HG02840 (cell line): ENCODE data around the gene LRP10.
"Not testable (repeated sequence)": the region's sequence is repeated elsewhere in the genome, so short reads cannot be mapped to it uniquely, and the experiment has no call there.

ENCODE experiments used
- ATAC-seq: cut with Tn5 transposase; IDR thresholded peaks from one replicate; pipeline ENCODE4 v1.9.1; 2021; ENCODE audit warnings: mild to moderate bottlenecking, moderate library complexity, moderate number of reproducible peaks; ENCODE audit not compliant: unreplicated experiment, low FRiP score

LRP10 gene

GRCh38 chr14:22842211-22843122 is 29.1 kb upstream of the LRP10 start:
- no peak for ATAC-seq

DNA sequence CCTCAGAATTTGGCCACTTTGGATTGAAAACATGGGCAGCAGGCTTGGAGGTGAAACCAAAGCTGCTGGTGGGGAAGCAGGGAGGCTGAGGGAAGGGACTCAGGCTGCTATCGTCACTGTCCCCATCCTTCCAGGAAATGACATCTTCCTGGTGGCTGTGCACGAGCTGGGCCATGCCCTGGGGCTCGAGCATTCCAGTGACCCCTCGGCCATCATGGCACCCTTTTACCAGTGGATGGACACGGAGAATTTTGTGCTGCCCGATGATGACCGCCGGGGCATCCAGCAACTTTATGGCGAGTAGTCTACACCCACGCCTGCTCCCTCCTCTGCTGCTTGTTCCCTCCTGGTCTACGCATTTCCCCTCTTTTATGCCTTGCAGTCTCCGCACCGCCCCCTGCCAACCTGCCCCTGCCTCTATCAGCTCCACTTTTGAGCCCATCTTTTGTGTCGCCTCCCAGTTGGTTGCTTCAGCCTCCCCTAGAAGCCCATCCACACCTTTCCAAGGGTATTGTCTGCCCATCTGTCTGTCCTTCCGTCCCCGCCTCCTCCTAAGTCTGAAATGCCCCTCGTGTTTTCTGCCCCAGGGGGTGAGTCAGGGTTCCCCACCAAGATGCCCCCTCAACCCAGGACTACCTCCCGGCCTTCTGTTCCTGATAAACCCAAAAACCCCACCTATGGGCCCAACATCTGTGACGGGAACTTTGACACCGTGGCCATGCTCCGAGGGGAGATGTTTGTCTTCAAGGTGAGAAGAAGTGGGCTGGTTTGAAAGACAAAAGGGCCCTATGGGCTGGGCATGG is 28.2 kb upstream of the LRP10 start:
- no peak for ATAC-seq

DNA sequence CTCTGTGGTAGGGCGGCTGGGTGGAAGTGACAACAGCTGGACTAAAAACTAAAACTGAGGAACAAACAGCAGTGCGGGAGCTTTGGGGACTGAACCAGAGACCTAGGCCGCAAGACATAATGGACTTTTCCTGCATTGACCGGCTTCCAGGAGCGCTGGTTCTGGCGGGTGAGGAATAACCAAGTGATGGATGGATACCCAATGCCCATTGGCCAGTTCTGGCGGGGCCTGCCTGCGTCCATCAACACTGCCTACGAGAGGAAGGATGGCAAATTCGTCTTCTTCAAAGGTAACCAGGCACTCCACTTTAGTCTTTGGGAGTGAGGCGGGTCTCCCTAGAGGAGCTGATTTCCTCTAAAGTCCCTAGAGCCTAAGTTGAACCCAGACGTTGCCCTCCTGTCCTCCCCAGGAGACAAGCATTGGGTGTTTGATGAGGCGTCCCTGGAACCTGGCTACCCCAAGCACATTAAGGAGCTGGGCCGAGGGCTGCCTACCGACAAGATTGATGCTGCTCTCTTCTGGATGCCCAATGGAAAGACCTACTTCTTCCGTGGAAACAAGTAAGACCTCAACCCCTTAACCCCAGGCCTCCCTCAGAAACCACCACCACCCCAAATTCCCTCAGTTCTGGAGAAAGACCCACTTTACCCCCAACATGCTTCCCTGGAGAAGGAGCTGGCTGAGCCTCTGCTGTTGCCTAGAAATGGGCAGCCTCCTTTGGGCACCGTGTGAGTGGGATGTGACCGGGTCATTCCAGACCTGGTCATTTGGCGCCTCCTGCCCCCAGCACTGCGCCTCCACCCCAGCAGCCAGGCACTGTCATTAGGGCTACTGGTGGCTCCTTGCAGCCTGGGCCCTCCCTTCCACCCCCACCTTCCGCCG is 27.1 kb upstream of the LRP10 start:
- ATAC-seq, result no peak

DNA sequence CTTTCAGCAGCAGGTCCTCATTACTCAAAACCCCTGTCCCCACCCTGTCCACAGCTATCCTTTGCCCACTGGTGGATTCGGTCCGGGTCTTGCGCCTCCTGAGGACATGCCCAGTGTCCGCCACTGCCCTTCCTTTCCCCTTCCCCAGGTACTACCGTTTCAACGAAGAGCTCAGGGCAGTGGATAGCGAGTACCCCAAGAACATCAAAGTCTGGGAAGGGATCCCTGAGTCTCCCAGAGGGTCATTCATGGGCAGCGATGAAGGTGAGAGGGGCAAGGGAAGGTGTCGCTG is 26.5 kb upstream of the LRP10 start:
- ATAC-seq, result no peak

GRCh38 chr14:22845821-22846625 is 25.5 kb upstream of the LRP10 start:
- ATAC-seq, result no peak

DNA sequence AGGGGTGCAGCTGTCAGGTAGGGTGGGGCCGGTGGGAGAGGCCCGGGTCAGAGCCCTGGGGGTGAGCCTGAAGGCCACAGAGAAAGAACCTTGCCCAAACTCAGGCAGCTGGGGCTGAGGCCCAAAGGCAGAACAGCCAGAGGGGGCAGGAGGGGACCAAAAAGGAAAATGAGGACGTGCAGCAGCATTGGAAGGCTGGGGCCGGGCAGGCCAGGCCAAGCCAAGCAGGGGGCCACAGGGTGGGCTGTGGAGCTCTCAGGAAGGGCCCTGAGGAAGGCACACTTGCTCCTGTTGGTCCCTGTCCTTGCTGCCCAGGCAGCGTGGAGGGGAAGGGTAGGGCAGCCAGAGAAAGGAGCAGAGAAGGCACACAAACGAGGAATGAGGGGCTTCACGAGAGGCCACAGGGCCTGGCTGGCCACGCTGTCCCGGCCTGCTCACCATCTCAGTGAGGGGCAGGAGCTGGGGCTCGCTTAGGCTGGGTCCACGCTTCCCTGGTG is 24.7 kb upstream of the LRP10 start:
- no peak for ATAC-seq

DNA sequence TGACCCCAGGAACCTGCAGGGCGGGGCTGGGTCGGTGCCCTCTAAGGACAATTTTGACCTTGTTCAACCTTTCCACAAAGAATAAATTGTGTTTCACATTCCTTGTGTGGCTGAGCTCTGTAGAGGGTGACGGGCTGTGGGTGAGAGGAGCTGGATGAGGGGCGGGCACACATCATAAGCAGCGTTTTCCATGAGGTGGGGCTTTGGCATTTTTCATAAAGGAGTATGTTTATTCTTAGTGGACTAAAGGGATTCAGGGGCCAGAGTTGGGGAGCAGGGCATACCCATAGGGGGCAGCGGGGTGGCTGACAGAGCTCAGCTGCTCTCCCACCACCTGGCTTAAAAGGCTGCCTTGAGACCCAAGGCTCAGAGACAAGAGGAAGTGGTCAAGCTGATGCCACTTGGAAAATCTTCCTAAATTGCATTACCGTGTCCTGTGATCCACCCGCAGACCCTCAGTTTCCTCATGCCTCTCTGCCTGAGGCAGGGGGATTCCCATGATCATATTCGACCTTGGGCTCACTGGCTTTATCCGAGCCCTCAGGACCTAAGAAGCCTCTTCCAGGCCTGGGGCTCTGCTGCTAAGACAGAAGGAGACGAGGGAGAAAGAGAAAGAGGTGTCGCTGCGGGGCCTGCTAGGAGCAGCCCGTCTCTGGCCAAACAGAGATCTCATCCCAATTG is 23.7 kb upstream of the LRP10 start:
- no peak for ATAC-seq

GRCh38 chr14:22848351-22849164 is 23.0 kb upstream of the LRP10 start:
- no peak for ATAC-seq

DNA sequence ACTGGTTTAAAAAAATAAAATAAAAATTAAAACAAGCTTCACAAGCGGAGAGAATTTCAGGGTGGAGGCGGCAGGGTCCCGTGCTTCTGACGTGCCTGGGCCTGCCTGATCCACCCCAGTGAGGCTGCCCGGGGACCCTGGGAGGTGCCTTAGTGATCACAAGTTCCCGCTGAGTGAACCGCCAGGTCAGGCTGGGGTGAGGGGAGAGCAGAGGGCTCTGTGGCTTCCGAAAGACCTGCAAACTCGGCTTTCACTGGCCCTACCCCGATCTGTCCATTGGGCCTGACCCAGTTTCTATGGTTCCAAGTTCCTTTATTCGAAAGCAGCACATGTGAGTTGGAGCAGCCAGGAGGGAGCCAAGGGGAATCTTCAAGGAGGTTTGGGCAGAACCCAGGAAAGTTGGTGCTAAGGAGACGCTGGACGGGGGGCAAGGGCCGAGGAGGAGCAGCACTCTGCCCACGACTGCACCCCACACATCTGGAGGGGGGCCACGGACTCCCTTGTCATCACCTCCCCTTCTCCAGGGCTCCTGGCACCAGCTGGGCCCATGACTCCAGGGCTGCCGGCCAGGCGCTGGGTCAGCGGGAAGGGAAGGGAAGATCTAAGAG is 22.2 kb upstream of the LRP10 start:
- ATAC-seq, result no peak

DNA sequence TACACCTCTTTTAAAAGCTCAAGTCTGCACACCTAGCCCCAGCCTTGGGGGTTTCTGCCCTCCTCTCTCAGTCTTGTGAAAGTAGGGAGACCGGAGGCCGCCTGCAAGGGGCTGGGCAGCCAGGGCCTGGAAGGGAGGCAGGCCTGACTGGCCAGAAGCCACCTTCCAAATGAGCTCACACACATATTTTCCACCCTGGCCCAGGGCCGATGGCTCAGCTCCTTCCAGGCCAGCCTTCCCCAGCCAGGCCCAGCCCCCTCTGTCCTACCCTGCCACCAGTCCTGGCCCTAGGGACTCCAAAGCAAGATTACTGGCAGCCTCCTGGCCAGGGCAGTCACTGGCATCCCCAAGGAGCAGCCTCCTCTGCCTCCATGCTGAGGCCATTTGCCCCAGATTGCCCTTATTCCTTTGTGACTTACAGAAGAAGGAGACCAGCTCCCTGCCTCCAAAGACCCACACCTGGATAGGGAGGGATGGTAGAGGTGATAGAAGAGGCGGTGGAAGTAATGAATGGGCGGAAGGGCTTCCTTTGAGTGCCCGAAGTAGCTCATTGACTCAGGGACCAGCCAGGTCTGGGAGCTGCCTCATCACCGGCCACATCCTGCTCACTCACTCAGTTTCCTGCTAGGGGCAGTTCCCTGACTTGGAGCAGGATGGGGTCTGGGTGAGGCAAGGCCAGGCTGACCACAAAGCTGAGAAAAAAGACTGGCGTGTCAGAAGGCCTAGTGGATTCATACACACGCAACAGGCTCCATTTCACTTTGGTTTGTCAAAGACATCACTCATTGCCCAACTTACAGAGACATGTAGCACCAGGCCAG is 20.4 kb upstream of the LRP10 start:
- no peak for ATAC-seq

DNA sequence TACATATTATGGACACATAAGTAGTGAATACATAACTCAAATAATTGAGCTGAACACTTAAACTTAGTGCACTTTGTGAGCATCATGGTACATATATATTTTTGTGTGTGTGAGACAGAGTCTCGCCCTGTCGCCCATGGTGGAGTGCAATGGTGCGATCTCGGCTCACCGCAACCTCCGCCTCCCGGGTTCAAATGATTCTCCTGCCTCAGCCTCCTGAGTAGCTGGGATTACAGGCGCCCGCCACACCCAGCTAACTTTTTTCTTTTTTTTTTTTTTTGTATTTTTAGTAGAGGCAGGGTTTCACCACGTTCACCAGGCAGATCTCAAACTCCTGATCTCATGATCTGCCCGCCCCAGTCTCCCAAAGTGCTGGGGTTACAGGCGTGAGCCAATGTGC is 19.4 kb upstream of the LRP10 start:
- not testable (repeated sequence) for ATAC-seq

DNA sequence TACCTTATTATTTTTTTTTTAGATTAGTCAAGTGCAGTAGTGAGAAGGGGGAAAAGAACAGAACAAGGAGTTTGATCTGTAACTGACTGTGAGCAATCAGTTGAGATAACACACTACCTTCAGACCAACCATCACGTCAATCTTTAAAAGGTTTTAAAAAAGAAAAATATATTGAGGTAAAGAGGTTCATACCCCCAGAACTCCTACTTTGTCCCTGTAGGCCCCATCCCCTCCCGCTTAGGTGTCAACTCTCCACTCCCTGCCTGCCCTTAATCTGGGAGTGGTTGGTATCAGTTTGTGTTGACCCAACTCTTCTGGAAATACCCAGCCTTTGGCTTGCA is 19.0 kb upstream of the LRP10 start:
- no peak for ATAC-seq

GRCh38 chr14:22852940-22853767 is 18.4 kb upstream of the LRP10 start:
- ATAC-seq, result no peak

- ATAC-seq, result not testable (repeated sequence)
Observed at GRCh38 chr14:22854296-22854695, 17.2 kb upstream of the LRP10 start.

GRCh38 chr14:22854963-22855724 is 16.4 kb upstream of the LRP10 start:
- ATAC-seq, result no peak

DNA sequence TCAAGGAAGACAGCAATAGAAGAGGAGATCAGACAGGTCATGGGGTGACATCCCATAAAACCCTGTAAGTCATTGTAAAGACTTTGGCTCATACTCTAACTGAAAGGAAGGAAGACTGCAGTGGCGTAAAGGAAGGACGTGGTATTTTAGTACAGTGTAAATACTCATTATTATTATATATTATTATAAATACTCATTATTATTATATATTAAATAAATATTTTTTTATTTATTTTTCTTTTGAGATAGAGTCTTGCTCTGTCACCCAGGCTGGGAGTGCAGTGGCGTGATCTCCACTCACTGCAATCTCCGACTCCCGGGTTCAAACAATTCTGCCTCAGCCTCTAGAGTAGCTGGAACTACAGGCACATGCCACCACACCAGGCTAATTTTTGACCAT is 15.1 kb upstream of the LRP10 start:
- no peak for ATAC-seq
